ENCODE results near the gene SYTL4. TPM values are rescaled to one million over a fixed set of nuclear protein-coding genes. Genes with fewer than 3 reads are reported as not detected.

SYTL4 gene
- total RNA-seq = under 0.01 and 1.9 TPM in 2 replicates

DNA sequence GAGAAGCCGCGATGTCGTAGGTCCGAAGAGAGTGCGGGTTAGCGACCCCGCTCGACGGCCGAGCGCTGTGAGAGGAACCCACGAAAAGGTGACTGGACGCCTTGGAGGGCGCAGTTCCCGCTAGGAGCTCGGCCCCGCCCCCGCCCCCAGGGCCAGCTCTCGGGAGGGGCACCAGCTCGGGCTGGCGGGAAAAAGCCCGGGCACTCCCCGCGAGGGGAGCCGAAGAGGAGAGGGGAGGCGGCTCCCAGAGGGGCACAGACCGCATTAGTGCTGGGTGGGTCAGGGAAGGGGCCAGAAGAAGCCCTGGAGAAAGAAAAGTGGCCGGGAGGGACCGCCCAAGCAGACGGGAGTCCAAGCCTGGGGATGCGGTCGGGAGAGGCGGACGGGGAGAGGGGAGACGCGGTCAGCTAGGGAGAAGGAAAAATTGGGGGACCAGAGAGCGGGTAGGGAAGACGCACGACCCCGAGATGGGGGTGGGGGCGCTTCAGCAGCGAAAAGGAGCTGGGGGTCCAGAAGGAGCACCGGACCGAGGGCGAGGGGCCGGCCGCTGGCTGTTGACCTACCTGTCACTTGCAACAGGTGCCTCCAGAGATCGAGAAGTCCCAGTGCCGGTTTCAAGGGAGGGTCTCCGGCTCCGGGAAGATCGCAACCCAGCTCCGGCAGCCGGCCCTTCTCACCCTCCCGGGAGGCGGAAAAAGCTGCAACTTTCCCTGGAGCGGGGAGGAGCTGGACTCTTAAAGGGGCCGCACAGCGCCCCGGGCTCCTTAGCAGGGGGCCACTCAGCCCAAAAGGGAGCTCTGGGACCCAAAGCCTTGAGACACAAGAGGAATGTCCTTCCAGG lies at the start of gene SYTL4:
Gene SYTL4, minus strand, starts transcription at position 681 of the 841 bp plus-strand sequence. CDS start 30,084 bp downstream, outside the sequence.

DNA sequence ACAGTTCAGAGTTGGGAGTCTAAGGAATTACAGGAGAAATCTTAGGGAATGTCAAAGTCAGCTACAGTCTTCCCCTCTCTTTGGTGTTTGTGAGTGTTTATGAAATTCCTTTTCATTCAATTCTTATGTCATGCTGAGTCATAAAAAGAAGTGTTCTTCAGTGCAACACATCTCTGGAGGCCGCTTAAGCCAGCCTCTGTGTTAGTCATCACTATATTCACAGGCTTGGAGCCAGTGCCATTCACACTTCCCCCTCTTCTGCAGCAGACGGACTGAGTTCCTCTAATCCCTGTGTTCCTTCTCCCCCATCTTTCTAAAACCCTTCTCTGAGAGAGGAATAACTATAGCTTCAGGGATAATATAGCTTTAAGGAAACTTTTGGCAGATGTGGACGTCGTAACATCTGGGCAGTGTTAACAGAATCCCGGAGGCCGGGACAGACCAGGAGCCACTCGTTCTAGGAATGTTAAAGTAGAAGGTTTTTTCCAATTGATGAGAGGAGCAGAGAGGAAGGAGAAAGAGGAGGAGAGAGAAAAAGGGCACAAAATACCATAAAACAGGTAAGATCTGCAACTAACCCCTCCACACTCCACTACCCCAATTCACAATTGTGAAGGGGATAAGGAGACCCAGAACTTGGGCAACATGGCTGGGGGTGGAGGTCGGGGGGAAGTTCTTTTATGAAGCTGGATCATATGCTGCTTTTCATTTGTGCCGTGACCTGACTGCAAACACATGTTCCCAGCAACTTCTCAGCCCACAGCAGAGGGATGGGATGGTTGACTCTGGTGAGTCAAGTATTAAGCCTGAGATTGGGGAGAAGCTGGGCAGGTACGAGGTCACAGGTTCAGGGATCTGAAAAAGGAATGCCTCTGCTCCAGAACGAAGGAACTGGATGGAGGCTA lies 87.7 kb downstream of the SYTL4 start, which contains the start of gene SRPX2:
Gene SRPX2, plus strand, starts transcription at position 244 of the 905 bp plus-strand sequence. CDS start 2,124 bp downstream, outside the sequence.

DNA sequence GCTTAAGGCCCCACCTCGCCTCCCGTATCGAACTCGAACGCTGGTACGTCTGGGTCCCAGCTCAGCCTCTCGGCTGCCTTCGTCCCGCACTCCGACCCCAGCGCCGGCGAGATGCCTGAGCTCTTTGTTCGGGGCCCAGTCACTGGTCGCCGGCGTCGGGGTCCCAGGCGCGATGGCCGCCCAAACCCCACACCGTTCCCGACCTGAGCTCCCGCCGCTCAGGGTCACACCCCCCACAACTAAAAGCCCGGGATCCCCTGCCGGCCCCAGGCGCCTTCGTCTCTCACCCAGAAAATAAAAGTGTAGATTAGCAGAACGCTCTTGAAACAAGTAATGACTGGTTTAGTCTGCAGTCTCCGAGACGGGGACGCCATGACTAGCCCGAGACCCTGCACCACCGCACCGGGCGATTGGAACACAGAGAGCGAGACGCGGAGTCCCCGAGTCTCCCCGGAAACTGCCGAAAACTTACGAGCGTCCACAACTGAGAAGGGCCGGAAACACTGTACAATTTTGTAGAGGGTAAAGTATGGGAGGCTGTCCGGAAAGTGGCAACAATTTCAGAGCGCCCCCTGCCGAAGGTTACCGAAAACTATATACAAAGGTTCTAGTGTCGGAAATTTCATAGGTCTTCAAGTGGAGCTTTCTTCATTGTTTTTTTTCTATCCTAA lies 95.5 kb downstream of the SYTL4 start, which contains the start of gene TSPAN6:
Gene TSPAN6, minus strand, starts transcription at position 486 of the 671 bp plus-strand sequence. Its CDS starts 112 bp downstream, at position 374.

Other genes with a start within 250 kb of the SYTL4 start
- gene TNMD, start 147.2 kb downstream of the SYTL4 start, total RNA-seq = not detected in 2 replicates
- 25.2 and 25.5 TPM in 2 replicates for gene TSPAN6, start 95.3 kb downstream of the SYTL4 start, total RNA-seq
- gene SRPX2, start 87.9 kb downstream of the SYTL4 start, total RNA-seq = 15.9 and 16.8 TPM in 2 replicates
- gene CSTF2, start 88.3 kb upstream of the SYTL4 start, total RNA-seq = 11.7 and 19.0 TPM in 2 replicates
- gene NOX1, start 142.2 kb upstream of the SYTL4 start, total RNA-seq = 0.21 TPM in 1 of 2 replicates, not detected in the other
- 0.24 and 1.1 TPM in 2 replicates for gene XKRX, start 196.8 kb upstream of the SYTL4 start, total RNA-seq
- not detected in 2 replicates for gene ARL13A, start 237.6 kb upstream of the SYTL4 start, total RNA-seq

All from tracheal epithelial cell (primary cell).